B cell (primary cell): ENCODE measurements around the gene TRABD.

Source experiments
- EZH2 ChIP-seq: IDR thresholded peaks from 2 replicates; pipeline ENCODE4 v1.6.1; 2012; ENCODE audit warnings: borderline replicate concordance, low read depth, mild to moderate bottlenecking, moderate library complexity, low read length; ENCODE audit not compliant: insufficient read depth, poor library complexity, severe bottlenecking
- TF ChIP-seq, protein P1 (sequence below): fragments of 200-600 bp; IDR thresholded peaks from one replicate; pipeline ENCODE4 v1.8.0; 2022; ENCODE audit warnings: antibody characterized with exemption, mild to moderate bottlenecking

DNA sequence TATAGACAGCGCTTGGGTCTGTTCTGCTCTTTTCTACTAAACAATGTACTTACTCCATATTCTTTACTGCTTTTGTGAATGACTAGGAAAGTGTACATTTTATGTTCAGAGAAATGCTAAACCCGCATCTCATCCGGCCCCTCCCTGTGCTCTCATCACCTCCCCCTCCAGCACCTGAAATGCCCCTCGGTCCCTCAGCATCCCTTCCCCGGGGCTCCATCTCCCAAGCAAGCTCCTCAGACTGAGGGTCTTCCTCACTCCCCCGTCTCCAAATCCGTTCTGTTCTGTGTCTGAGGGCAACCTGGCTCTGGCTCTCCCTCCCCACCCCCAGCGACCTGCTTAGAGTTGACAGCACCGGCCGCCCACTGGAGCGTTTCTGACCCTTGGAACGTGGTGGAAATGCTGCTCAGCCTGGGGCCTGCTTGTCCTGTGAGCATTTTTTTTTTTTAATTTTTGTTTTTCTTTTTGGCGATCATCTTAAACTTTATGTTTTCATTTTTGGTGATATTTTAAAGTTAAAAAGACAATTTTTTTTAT is 16.5 kb downstream of the TRABD start:
- TF ChIP-seq, protein P1, sequence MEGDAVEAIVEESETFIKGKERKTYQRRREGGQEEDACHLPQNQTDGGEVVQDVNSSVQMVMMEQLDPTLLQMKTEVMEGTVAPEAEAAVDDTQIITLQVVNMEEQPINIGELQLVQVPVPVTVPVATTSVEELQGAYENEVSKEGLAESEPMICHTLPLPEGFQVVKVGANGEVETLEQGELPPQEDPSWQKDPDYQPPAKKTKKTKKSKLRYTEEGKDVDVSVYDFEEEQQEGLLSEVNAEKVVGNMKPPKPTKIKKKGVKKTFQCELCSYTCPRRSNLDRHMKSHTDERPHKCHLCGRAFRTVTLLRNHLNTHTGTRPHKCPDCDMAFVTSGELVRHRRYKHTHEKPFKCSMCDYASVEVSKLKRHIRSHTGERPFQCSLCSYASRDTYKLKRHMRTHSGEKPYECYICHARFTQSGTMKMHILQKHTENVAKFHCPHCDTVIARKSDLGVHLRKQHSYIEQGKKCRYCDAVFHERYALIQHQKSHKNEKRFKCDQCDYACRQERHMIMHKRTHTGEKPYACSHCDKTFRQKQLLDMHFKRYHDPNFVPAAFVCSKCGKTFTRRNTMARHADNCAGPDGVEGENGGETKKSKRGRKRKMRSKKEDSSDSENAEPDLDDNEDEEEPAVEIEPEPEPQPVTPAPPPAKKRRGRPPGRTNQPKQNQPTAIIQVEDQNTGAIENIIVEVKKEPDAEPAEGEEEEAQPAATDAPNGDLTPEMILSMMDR = no peak
- no peak for TF ChIP-seq EZH2
